Stimulated activated CD4-positive, alpha-beta T cell treated with anti-CD3 and anti-CD28 coated beads, TNF-alpha, amount 100 ng/mL, for 48 hours (primary cell): ENCODE measurements around the gene MEGF8.

ENCODE experiments used
- DNase-seq, 3 donors: peaks; one replicate each; pipeline ENCODE4 v3.0.0-alpha.2; 2020; ENCODE audit warnings: low read depth in 3 of 3

Gene MEGF8

DNA sequence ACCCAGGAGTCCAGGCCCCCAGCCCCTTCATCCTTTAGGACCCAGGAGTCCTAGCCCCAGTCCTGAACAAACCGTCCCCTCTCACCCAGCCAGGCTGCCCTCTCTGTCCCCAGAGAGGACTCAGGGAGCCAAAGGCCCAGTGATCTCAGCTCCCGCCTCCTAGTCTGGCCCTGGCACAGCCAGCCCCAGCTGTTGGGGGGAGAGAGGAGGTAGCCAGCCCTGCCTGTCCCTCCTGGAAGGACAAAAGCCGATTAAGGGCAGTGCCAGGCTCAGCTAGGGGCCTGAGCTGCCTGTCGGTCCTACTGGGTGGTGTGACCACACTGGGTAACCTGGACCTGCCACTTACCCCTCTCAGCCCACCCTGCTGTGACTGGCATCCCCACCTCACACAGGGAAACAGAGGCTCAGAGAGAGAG is 87.2 kb downstream of the MEGF8 start:
- no peak for DNase-seq

DNA sequence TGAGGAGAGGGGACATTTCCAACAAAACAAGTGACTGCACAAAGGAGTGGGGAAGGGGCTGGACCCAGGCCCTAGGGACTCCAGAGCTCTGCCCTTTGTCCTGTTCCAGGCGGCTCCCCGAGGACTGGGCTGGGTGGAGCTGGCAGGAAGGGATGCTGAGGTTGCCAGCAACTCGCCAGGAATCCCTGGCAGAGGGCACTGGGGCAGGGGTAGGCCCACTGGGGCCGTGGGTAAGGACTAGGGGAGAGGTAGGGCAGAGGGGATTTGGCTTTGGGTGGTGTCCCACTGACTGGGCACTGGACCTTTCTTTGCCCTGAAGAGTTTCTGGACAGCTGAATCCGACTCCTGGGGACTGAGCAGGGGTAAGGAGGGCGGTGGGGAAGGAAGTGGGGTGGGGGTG is 93.9 kb downstream of the MEGF8 start:
- no peak for DNase-seq

DNA sequence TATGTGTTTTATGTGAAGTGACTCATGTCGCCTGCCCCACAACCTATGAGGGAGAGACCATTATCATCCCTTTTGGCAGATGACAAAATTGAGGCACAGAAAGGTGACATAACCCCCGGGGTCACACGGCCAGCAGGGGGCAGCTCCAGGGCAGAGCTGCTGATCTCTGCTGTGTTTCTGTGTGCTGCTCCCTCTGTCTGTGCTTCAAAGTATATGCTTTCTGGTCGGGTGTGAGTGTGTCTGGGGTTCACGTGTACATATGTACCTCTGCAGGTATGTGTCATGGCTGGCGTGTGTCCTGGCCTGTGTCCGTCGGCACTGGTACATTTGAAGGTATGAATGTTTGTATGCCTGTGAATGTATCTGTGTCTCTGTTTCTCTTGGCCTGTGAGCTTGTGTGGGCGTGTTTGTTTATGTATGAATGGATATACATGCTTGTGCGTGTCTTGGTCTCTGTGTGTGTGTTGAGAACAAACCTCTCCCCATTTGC is 94.7 kb downstream of the MEGF8 start:
- DNase-seq, result peak; percentile 59 to 76 (median 61)

DNA sequence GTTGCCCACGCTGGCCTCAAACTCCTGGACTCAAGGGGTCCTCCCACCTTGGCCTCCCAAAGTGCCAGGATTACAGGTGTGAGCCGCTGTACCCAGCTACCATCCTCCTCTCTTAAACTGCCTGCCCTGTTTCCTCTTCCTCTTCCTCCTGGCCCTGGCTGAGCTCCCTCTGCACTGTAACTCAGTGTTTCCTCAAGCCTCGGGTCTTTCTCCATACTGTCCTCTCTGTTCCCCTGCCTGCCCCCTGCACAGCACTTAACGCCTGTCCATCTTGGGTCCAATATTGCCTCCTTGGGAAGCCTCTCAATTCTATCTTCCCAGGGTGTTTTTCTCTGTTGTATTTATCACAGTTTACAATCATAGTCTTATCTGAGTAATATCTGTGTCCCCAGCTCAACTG is 95.7 kb downstream of the MEGF8 start:
- no peak for DNase-seq

DNA sequence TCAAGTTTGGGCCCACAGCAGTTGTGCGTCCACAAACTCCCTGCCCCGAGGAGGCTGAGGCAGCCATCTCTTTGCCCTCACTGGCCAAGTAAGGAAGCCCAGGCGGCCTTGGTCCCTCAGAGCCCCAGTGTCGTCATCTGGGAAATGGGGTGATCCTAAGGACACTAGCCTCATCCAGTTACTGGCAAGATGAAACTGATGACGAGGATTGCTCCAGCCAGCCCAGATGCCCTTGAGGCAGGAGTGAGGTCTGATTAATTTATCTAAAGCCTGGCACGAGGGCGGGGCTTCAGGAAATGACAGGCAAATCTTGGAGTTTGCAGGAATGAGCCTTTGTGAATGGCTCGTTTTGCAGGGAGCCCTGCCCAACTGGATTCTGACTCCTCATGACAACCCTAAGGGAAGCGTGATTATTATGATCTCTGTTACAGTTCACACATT is 96.2 kb downstream of the MEGF8 start:
- no peak for DNase-seq

DNA sequence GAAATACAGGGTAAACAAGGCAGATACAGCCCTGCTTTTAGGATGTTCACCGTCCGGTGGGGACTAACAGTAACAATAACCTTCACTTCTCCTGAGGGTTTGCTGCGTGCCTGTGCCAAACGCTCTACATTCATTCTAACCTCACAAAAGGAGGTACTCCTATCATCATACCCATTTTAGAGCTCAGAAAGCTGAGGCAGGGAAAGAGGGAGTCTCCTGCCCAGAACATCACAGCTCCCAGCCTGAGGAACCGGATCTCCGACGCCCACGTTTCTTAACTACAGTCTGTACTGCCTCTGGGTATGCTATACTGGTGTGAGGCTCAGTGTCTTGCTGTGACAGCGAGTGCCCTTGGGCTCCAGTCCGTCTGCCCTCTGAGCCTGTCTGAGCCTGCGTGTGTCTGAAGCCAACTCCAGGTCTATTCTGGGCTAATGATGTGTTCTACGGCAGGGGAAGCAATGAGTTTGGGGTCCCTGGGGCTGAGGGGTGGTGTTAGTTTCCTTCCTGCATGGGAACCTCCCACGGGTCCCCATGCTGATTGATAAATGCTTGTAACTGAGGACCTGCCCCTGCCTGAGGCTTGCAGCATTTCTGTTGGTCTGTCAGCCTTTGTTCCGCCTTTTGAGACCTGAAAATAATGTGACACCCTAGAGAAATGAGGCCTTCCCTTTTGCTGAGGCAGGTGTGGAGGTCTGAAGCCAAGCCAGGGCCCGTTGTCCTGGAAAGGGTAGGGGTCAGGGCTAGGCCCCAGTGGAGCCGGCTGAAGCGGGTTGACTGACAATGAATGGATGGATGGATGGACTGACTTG is 96.9 kb downstream of the MEGF8 start:
- no peak for DNase-seq

DNA sequence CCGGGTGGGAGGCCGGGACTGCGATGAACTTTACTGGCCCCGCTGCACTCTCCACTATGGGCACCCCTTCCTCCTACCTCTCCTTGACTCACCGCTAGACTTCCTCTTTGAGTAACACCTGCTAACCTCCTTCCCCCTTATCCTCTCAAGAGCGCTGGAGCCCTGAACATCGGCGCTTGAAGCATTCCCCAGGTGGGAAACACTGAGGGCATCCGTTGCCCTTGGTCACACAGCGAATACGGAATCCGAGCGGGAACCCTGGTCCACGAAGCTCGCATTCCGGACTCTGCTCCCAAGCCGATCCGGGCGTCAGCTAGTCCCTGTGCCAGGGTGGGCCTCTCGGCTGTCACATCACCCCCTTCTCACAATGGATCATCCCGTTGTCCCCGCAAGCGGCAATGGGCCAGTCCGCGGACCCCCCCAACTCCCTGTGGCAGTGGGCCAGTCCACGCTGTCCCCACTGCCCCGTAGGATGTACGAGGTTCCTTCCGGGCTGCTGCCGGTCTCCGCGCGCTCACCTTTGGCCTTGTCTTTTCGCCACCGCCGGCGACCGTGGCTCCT is 97.5 kb downstream of the MEGF8 start:
- peak in 2 of 3 donors; percentile 20 to 26 for DNase-seq

DNA sequence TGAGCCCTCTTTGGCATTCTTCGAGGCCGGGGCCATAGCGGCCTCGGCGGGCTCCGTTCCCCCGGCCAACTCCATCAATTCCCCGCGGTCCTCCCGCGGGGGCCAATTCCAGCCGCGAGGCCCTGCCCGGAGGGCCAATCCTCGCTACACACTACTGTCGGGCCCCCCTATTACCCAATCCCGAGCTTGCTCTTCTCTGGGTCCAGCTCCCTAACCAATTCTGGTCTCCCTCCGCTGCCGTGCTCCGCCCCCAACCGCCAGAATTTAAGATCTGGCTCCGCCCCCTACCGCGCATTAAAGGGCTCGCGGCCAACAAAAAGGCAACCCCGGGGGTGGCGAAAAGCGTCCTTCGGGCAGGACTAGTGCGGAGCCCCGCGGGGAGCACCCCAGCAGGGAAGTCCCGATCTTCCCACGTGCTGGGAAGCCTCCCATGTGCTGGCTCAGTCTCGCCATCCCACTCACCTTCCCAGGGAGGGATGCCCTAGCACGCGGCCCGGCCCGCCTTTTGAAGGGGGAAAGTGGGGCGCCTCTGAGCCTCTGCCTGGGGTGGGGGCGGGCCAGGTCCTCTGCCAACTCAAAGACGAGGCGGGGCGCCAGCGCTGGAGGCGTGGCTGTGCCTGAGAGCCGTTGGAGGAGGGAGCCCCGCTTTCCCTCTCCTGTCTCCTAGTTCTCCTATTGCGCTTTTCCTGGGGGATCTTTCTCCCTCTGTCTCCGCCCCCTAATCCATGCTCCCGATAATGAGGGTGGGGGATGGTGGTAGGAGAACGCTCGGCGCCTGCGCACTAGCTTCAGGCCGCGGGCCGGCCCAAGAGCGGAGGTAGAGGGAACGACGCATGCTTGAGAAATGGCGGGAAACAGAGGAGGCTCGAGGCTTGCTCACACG is 98.3 kb downstream of the MEGF8 start:
- DNase-seq, result peak; percentile 87 to 92 (median 88)

DNA sequence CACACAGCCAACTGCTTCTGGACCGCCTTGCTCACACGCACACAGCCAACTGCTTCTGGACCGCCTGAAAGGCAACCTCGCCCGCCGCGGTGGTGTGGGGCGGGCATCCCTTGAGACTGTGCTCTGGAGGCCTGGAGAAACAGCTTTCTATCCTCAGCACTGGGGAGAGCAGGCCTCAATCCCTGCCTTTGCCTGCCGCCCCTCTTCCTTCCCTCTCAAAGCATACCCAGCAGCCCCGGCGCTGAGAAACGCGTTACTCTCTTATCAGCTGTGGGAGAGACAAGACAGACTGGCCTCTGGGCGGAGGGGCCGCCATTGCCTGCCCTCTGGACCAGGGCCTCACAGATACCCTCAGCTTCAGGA is 98.9 kb downstream of the MEGF8 start:
- no peak for DNase-seq

DNA sequence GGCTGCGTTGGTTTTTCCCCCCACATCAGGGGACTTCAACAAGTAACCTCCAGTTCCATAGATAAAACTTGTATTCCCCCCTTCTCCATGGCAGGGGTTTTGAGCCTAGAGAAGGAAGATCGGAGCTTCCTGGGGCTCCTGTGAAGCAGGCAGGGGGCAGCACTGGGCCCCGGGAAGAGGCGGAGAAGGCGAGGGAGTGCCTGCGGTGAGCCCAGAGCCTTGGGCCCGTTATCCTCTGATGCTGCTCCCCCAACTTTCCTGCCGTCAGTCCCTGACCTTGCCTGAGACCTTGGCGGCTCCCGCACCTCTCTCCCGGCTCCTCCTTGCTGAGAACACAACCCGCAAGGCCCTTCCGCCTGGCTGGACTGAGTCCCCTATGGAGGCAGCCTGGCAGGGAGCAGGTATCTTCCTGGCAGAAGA is 99.3 kb downstream of the MEGF8 start:
- no peak for DNase-seq

DNA sequence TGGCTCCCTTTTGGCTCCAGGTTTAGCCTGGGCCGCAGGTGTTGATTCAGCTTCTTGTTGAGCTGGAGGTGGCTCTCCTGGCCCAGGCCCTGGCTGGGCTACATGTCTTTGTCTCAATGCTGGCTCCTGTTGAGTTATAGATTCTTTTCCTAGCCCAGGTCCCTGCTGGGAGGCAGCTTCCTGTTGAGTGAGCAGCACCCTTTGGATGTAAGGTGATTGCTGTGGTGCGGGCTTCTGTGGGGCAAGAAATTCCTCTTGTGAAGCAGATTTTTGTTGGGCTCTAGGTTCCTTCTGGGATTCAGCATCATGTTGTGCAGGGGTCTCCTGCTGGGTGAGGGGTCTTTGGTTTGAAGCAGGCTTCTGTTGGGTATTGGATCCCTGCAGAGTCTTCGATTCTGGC is 101.2 kb downstream of the MEGF8 start:
- no peak for DNase-seq

DNA sequence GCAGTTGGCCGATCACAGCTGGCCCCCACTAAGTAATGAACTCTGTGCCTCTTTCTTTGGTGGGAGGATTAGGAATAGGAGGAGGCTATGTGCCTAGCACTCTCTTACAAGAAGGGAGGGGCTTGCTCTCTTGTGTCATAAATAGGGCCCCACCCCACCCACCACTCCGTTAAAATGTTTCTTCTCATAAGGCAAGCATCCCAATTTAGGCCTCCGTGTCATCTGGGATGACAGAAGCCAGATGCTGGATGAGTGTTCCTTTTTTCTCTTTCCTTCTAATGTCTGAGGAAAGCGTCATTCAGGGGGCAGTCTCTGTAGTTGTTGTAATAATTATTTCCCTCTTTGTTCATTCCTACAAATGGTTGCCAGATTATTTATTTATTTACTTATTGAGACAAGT is 101.9 kb downstream of the MEGF8 start, which contains the start of gene LIPE:
TSS of gene LIPE (minus strand) at position 76 of the 400 bp plus-strand sequence. CDS start 239 bp downstream, outside the sequence.
- no peak for DNase-seq
